T-helper 2 cell treated with Interferon-gamma antibody and Interleukin-4, amounts not matched to agents 5 μg/mL and 100 μg/mL, for 36 hours (primary cell): ENCODE measurements around the gene ANKIB1.
"Not testable (repeated sequence)": the region's sequence is repeated elsewhere in the genome, so short reads cannot be mapped to it uniquely, and the experiment has no call there.

Experiments
- DNase-seq: peaks from one replicate; pipeline ENCODE4 v3.0.0; 2021; ENCODE audit warnings: low spot score
- H3K27ac Mint-ChIP-seq: one replicate; pipeline ENCODE4 v1.8.0; 2021; ENCODE audit warnings: mild to moderate bottlenecking, mixed read lengths
- H3K27me3 Mint-ChIP-seq: one replicate; pipeline ENCODE4 v1.8.0; 2021; ENCODE audit warnings: low read depth, mixed read lengths
- H3K36me3 Mint-ChIP-seq: one replicate; pipeline ENCODE4 v1.8.0; 2021; ENCODE audit warnings: low read depth, mixed read lengths
- H3K4me1 Mint-ChIP-seq: one replicate; pipeline ENCODE4 v1.8.0; 2021; ENCODE audit warnings: low read depth, mixed read lengths
- H3K4me3 Mint-ChIP-seq: one replicate; pipeline ENCODE4 v1.8.0; 2022; ENCODE audit warnings: mild to moderate bottlenecking, moderate library complexity, mixed read lengths
- H3K9me3 Mint-ChIP-seq: one replicate; pipeline ENCODE4 v1.8.0; 2021; ENCODE audit warnings: mixed read lengths

The ANKIB1 gene

GRCh38 chr7:92359801-92360200 lies 114.0 kb downstream of the ANKIB1 start:
- Mint-ChIP-seq H3K27me3 (no peaks in the 10 kb centered on the region), H3K4me1 (no peaks in the 10 kb centered on the region), H3K4me3 (no peak overlapping the region), H3K9me3 (no peaks in the 10 kb centered on the region), H3K27ac (no peak overlapping the region), H3K36me3 (peaks cover 25% of the 10 kb centered on the region)
- DNase-seq: no peak

- no peak for DNase-seq
- Mint-ChIP-seq H3K27ac (no peak overlapping the region), H3K27me3 (no peaks in the 10 kb centered on the region), H3K4me3 (no peak overlapping the region), H3K36me3 (peaks cover 28% of the 10 kb centered on the region), H3K4me1 (no peaks in the 10 kb centered on the region), H3K9me3 (no peaks in the 10 kb centered on the region)
Observed at GRCh38 chr7:92360387-92360786, 114.6 kb downstream of the ANKIB1 start.

- Mint-ChIP-seq H3K27ac (no peak overlapping the region), H3K4me3 (no peak overlapping the region), H3K36me3 (peaks cover 32% of the 10 kb centered on the region), H3K4me1 (no peaks in the 10 kb centered on the region), H3K9me3 (no peaks in the 10 kb centered on the region), H3K27me3 (no peaks in the 10 kb centered on the region)
- DNase-seq: no peak
Observed at GRCh38 chr7:92362131-92362530, 116.4 kb downstream of the ANKIB1 start.

GRCh38 chr7:92366730-92367129 lies 121.0 kb downstream of the ANKIB1 start:
- no peaks in the 10 kb centered on the region for H3K9me3 Mint-ChIP-seq
- no peaks in the 10 kb centered on the region for H3K4me1 Mint-ChIP-seq
- no peak overlapping the region for H3K4me3 Mint-ChIP-seq
- H3K27ac Mint-ChIP-seq: no peak overlapping the region
- peaks cover 28% of the 10 kb centered on the region for H3K36me3 Mint-ChIP-seq
- DNase-seq: no peak
- H3K27me3 Mint-ChIP-seq: no peaks in the 10 kb centered on the region

- Mint-ChIP-seq H3K4me3 (no peak overlapping the region), H3K9me3 (no peaks in the 10 kb centered on the region), H3K4me1 (no peaks in the 10 kb centered on the region), H3K27me3 (no peaks in the 10 kb centered on the region), H3K36me3 (peaks cover 22% of the 10 kb centered on the region), H3K27ac (no peak overlapping the region)
- no peak for DNase-seq
Observed at GRCh38 chr7:92368741-92369140, 123.0 kb downstream of the ANKIB1 start.

- H3K36me3 Mint-ChIP-seq: peaks cover 31% of the 10 kb centered on the region
- H3K27ac Mint-ChIP-seq: no peak overlapping the region
- H3K27me3 Mint-ChIP-seq: no peaks in the 10 kb centered on the region
- H3K4me3 Mint-ChIP-seq: no peak overlapping the region
- no peak for DNase-seq
- no peaks in the 10 kb centered on the region for H3K9me3 Mint-ChIP-seq
- H3K4me1 Mint-ChIP-seq: no peaks in the 10 kb centered on the region
Observed at GRCh38 chr7:92375013-92375412, 129.2 kb downstream of the ANKIB1 start.

- Mint-ChIP-seq H3K27ac (no peak overlapping the region), H3K4me3 (no peak overlapping the region), H3K36me3 (peaks cover 11% of the 10 kb centered on the region), H3K4me1 (no peaks in the 10 kb centered on the region), H3K27me3 (no peaks in the 10 kb centered on the region), H3K9me3 (no peaks in the 10 kb centered on the region)
- DNase-seq: no peak
Observed at GRCh38 chr7:92391071-92391470, 145.3 kb downstream of the ANKIB1 start.

GRCh38 chr7:92397542-92397941 lies 151.8 kb downstream of the ANKIB1 start:
- no peak for DNase-seq
- Mint-ChIP-seq H3K4me3 (no peak overlapping the region), H3K4me1 (no peaks in the 10 kb centered on the region), H3K36me3 (peaks cover 8% of the 10 kb centered on the region), H3K27ac (no peak overlapping the region), H3K27me3 (no peaks in the 10 kb centered on the region), H3K9me3 (no peaks in the 10 kb centered on the region)

- DNase-seq: no peak
- H3K4me1 Mint-ChIP-seq: peaks cover 12% of the 10 kb centered on the region
- H3K9me3 Mint-ChIP-seq: no peaks in the 10 kb centered on the region
- no peak overlapping the region for H3K27ac Mint-ChIP-seq
- no peaks in the 10 kb centered on the region for H3K27me3 Mint-ChIP-seq
- H3K4me3 Mint-ChIP-seq: no peak overlapping the region
- peaks cover 8% of the 10 kb centered on the region for H3K36me3 Mint-ChIP-seq
Observed at GRCh38 chr7:92400013-92400412, 154.2 kb downstream of the ANKIB1 start.

GRCh38 chr7:92402920-92403759 lies 157.4 kb downstream of the ANKIB1 start:
- H3K4me3 Mint-ChIP-seq: no peak overlapping the region
- H3K4me1 Mint-ChIP-seq: peaks cover 16% of the 10 kb centered on the region
- H3K36me3 Mint-ChIP-seq: peaks cover 10% of the 10 kb centered on the region
- no peak for DNase-seq
- no peaks in the 10 kb centered on the region for H3K27me3 Mint-ChIP-seq
- H3K27ac Mint-ChIP-seq: no peak overlapping the region
- H3K9me3 Mint-ChIP-seq: no peaks in the 10 kb centered on the region

GRCh38 chr7:92403760-92404074 lies 157.9 kb downstream of the ANKIB1 start:
- Mint-ChIP-seq H3K9me3 (no peaks in the 10 kb centered on the region), H3K27ac (peak overlapping the region; percentile 21), H3K27me3 (no peaks in the 10 kb centered on the region), H3K4me3 (no peak overlapping the region), H3K4me1 (peaks cover 16% of the 10 kb centered on the region), H3K36me3 (peaks cover 4% of the 10 kb centered on the region)
- DNase-seq: no peak

- Mint-ChIP-seq H3K4me1 (peaks cover 16% of the 10 kb centered on the region), H3K4me3 (peak overlapping the region; percentile 5), H3K36me3 (peaks cover 3% of the 10 kb centered on the region), H3K27ac (no peak overlapping the region), H3K9me3 (peaks cover under 1% of the 10 kb centered on the region), H3K27me3 (no peaks in the 10 kb centered on the region)
- DNase-seq: peak; percentile 49
Observed at GRCh38 chr7:92404170-92404614, 158.4 kb downstream of the ANKIB1 start.

- no peak for DNase-seq
- Mint-ChIP-seq H3K4me1 (peaks cover 6% of the 10 kb centered on the region), H3K27me3 (peaks cover 11% of the 10 kb centered on the region), H3K36me3 (peaks cover 3% of the 10 kb centered on the region), H3K27ac (no peak overlapping the region), H3K4me3 (no peak overlapping the region), H3K9me3 (peaks cover 3% of the 10 kb centered on the region)
Observed at GRCh38 chr7:92409357-92409756, 163.6 kb downstream of the ANKIB1 start.

GRCh38 chr7:92410162-92410561 lies 164.4 kb downstream of the ANKIB1 start:
- H3K4me1 Mint-ChIP-seq, H3K4me3 Mint-ChIP-seq, H3K27ac Mint-ChIP-seq, DNase-seq, H3K9me3 Mint-ChIP-seq, H3K36me3 Mint-ChIP-seq: not testable (repeated sequence)
- peaks cover 13% of the 10 kb centered on the region for H3K27me3 Mint-ChIP-seq

- no peak overlapping the region for H3K4me3 Mint-ChIP-seq
- H3K9me3 Mint-ChIP-seq: peaks cover 3% of the 10 kb centered on the region
- H3K27ac Mint-ChIP-seq: no peak overlapping the region
- peaks cover 16% of the 10 kb centered on the region for H3K27me3 Mint-ChIP-seq
- no peaks in the 10 kb centered on the region for H3K4me1 Mint-ChIP-seq
- no peaks in the 10 kb centered on the region for H3K36me3 Mint-ChIP-seq
- DNase-seq: no peak
Observed at GRCh38 chr7:92412745-92413144, 167.0 kb downstream of the ANKIB1 start.
